ENCODE results near the gene KIRREL3.

KIRREL3 gene

DNA sequence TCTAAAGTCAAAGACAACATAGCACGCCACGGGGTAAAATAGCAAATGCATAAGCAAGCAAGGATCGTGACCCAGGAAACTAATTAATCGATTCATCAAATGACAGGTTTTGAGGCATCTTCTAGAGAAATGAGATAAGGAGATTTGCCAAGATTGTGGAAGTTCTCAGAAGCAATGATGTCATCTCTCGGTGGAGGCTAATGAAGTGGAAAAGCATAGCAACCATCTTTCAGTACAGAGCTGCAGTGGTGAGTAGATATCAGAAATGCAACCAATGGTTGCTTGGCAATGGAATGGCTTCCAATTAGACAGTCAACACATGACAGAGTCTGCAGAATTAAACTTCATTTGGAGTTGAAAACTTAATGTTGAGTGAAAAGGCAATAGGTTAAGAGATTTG, 116.0 kb downstream of the KIRREL3 start:
- Histone ChIP-seq H3K27me3 (ENCODE audit: control insufficient read depth in 1 of 2, insufficient read depth in 2 of 2, low read length in 2 of 2) (no peaks in the 10 kb centered on the region), H3K4me1 (ENCODE audit: control insufficient read depth in 1 of 2, insufficient read depth in 2 of 2, low read length in 2 of 2) (no peaks in the 10 kb centered on the region), H3K9me3 (ENCODE audit: control insufficient read depth in 1 of 2, low read length in 2 of 2) (no peaks in the 10 kb centered on the region), H3K36me3 (ENCODE audit: control insufficient read depth in 1 of 2, insufficient read depth in 2 of 2, low read length in 2 of 2) (no peaks in the 10 kb centered on the region), H3K27ac (ENCODE audit: low read depth, low read length) (no peak overlapping the region), H3K4me3 (ENCODE audit: low read depth in 1 of 2, low read length in 2 of 2) (no peak overlapping the region), H3K9ac (ENCODE audit: low read depth in 1 of 2, low read length in 2 of 2) (no peak overlapping the region)

DNA sequence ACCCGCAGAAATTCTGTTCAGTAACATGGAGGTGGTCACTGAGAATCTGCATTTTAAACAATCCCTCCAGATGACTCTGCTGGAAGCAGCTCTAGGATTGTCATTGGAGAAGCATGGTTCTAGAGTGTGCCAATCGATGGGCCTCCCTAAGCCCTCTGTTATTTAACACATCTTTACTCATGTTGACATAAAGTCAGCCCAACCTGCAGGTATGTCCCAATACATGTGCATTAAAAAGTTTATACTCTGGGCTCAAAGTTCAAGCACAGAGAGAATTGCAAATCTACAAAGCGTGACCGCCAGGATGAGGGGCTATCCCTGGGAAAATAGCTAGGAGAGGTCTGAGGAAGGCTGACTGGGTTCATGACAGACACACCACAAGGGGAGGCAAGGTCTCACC, 116.4 kb downstream of the KIRREL3 start:
- Histone ChIP-seq H3K27ac (ENCODE audit: low read depth, low read length) (no peak overlapping the region), H3K4me3 (ENCODE audit: low read depth in 1 of 2, low read length in 2 of 2) (no peak overlapping the region), H3K9ac (ENCODE audit: low read depth in 1 of 2, low read length in 2 of 2) (no peak overlapping the region), H3K9me3 (ENCODE audit: control insufficient read depth in 1 of 2, low read length in 2 of 2) (no peaks in the 10 kb centered on the region), H3K4me1 (ENCODE audit: control insufficient read depth in 1 of 2, insufficient read depth in 2 of 2, low read length in 2 of 2) (no peaks in the 10 kb centered on the region), H3K36me3 (ENCODE audit: control insufficient read depth in 1 of 2, insufficient read depth in 2 of 2, low read length in 2 of 2) (no peaks in the 10 kb centered on the region), H3K27me3 (ENCODE audit: control insufficient read depth in 1 of 2, insufficient read depth in 2 of 2, low read length in 2 of 2) (no peaks in the 10 kb centered on the region)

DNA sequence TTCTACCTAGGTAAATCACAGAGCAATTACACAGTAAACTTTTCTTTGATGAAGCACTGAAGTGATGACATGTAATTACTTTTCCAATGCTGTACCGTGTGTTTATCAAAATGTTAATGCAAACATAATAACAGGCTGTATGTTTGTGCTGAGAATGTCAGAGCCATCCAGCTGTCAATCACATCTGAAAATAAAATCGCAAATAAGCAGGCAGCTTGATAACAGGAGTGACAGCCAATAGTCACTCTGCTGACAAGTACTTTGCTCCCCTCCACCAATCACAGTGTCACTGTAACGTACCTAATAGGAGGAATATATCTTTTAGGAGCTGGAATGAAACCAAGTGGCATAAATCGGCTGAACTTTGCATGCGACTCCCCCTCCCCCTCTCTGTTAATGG, 119.7 kb downstream of the KIRREL3 start:
- Histone ChIP-seq H3K27ac (ENCODE audit: low read depth, low read length) (no peak overlapping the region), H3K9ac (ENCODE audit: low read depth in 1 of 2, low read length in 2 of 2) (no peak overlapping the region), H3K36me3 (ENCODE audit: control insufficient read depth in 1 of 2, insufficient read depth in 2 of 2, low read length in 2 of 2) (no peaks in the 10 kb centered on the region), H3K4me1 (ENCODE audit: control insufficient read depth in 1 of 2, insufficient read depth in 2 of 2, low read length in 2 of 2) (no peaks in the 10 kb centered on the region), H3K4me3 (ENCODE audit: low read depth in 1 of 2, low read length in 2 of 2) (no peak overlapping the region), H3K9me3 (ENCODE audit: control insufficient read depth in 1 of 2, low read length in 2 of 2) (no peaks in the 10 kb centered on the region), H3K27me3 (ENCODE audit: control insufficient read depth in 1 of 2, insufficient read depth in 2 of 2, low read length in 2 of 2) (peaks cover 0 to 5% of the 10 kb centered on the region in 2 donors)

DNA sequence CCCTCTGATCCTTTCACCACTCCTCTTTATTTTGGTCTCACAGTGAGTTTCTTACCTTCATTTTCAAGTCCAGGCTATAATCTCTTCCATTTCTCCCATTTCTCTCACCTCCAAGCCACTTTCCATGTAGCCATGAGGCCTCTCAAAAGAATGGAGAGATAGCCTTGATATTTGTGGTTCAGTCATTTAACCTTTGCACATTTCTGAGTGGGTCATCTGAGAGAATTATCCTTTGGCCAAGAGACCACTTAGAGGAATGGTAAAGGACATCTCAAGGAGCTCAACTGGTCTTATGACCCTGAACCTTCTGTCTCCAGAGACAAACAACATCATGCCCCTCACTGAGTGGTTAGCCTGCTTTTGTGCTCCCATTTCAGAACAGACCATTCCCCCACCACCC, 121.1 kb downstream of the KIRREL3 start:
- Histone ChIP-seq H3K4me3 (ENCODE audit: low read depth in 1 of 2, low read length in 2 of 2) (no peak overlapping the region), H3K9ac (ENCODE audit: low read depth in 1 of 2, low read length in 2 of 2) (no peak overlapping the region), H3K4me1 (ENCODE audit: control insufficient read depth in 1 of 2, insufficient read depth in 2 of 2, low read length in 2 of 2) (no peaks in the 10 kb centered on the region), H3K27ac (ENCODE audit: low read depth, low read length) (no peak overlapping the region), H3K9me3 (ENCODE audit: control insufficient read depth in 1 of 2, low read length in 2 of 2) (no peaks in the 10 kb centered on the region), H3K27me3 (ENCODE audit: control insufficient read depth in 1 of 2, insufficient read depth in 2 of 2, low read length in 2 of 2) (peaks cover 0 to 5% of the 10 kb centered on the region in 2 donors), H3K36me3 (ENCODE audit: control insufficient read depth in 1 of 2, insufficient read depth in 2 of 2, low read length in 2 of 2) (no peaks in the 10 kb centered on the region)

DNA sequence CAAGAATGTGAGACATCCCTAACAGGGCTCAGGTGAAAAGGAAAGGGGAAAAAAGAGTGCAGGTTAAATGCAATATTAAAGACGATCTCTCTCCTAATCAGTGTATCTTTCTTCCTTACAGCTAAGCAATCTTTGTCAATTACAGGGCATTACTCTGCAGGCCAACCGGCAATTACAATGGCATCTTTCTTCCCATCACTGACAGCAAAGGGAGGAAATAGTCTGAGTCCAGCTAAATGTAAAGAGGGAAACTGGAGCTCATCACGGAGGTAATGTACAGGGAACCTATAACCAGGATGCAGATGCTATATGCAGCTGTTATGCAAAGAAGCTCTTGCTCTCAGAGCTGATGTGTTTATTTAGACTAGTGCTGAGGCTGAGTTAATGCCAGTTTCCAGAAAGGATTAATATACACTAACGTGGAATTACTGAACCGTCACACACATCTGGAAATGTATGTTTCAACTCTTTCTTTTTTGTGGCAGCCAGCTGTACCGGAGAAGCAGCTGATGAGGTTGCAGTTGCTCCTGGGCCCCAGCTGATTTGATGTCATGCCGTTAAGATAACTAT, 121.6 kb downstream of the KIRREL3 start:
- Histone ChIP-seq H3K27ac (ENCODE audit: low read depth, low read length) (no peak overlapping the region), H3K4me1 (ENCODE audit: control insufficient read depth in 1 of 2, insufficient read depth in 2 of 2, low read length in 2 of 2) (no peaks in the 10 kb centered on the region), H3K9ac (ENCODE audit: low read depth in 1 of 2, low read length in 2 of 2) (no peak overlapping the region), H3K27me3 (ENCODE audit: control insufficient read depth in 1 of 2, insufficient read depth in 2 of 2, low read length in 2 of 2) (peaks cover 0 to 5% of the 10 kb centered on the region in 2 donors), H3K4me3 (ENCODE audit: low read depth in 1 of 2, low read length in 2 of 2) (no peak overlapping the region), H3K9me3 (ENCODE audit: control insufficient read depth in 1 of 2, low read length in 2 of 2) (no peaks in the 10 kb centered on the region), H3K36me3 (ENCODE audit: control insufficient read depth in 1 of 2, insufficient read depth in 2 of 2, low read length in 2 of 2) (no peaks in the 10 kb centered on the region)

DNA sequence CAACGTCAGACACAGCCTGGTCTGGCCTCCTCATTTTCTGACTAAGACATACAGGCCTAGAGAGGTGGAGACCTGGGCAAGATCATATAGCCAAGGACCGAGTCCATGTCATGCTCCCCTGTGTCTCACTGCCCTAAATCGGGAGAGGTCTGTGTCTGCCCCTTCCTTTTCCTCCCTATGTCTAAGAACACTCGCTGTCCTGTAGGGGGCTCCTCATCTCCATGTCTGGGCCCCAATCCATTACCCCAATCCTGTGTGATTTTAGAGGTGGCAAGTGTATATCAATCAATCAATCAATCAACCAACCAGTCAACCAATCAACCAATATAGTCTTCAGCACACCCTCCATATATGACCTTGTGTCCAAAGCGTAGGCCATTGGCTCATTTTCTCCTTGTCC, 125.7 kb downstream of the KIRREL3 start:
- Histone ChIP-seq H3K4me1 (ENCODE audit: control insufficient read depth in 1 of 2, insufficient read depth in 2 of 2, low read length in 2 of 2) (no peaks in the 10 kb centered on the region), H3K9me3 (ENCODE audit: control insufficient read depth in 1 of 2, low read length in 2 of 2) (no peaks in the 10 kb centered on the region), H3K27me3 (ENCODE audit: control insufficient read depth in 1 of 2, insufficient read depth in 2 of 2, low read length in 2 of 2) (peaks cover 0 to 5% of the 10 kb centered on the region in 2 donors), H3K4me3 (ENCODE audit: low read depth in 1 of 2, low read length in 2 of 2) (no peak overlapping the region), H3K27ac (ENCODE audit: low read depth, low read length) (no peak overlapping the region), H3K9ac (ENCODE audit: low read depth in 1 of 2, low read length in 2 of 2) (no peak overlapping the region), H3K36me3 (ENCODE audit: control insufficient read depth in 1 of 2, insufficient read depth in 2 of 2, low read length in 2 of 2) (no peaks in the 10 kb centered on the region)

DNA sequence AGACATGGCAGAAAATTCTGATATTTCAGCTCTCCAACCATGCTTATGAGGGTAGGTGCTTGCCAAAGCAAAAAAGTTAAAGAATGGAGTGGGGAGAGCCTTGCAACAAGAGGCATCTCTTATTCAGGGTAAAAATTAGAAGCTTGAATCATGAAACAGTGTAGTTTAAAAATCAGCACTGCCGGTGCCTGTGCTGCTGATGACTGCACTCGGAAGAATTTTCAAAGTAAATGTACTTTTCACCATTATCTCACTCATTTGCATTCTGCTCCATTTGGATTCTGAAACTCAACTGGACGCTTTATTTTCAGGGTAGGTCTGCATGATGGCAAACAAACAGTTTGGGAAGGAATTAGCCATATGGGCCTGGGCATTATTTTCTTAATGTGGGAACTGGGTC, 126.3 kb downstream of the KIRREL3 start:
- H3K4me3 ChIP-seq (ENCODE audit: low read depth in 1 of 2, low read length in 2 of 2) = no peak overlapping the region
- no peaks in the 10 kb centered on the region for H3K9me3 ChIP-seq (ENCODE audit: control insufficient read depth in 1 of 2, low read length in 2 of 2)
- no peaks in the 10 kb centered on the region for H3K4me1 ChIP-seq (ENCODE audit: control insufficient read depth in 1 of 2, insufficient read depth in 2 of 2, low read length in 2 of 2)
- H3K36me3 ChIP-seq (ENCODE audit: control insufficient read depth in 1 of 2, insufficient read depth in 2 of 2, low read length in 2 of 2) = no peaks in the 10 kb centered on the region
- peaks cover 0 to 5% of the 10 kb centered on the region in 2 donors for H3K27me3 ChIP-seq (ENCODE audit: control insufficient read depth in 1 of 2, insufficient read depth in 2 of 2, low read length in 2 of 2)
- H3K27ac ChIP-seq (ENCODE audit: low read depth, low read length) = no peak overlapping the region
- no peak overlapping the region for H3K9ac ChIP-seq (ENCODE audit: low read depth in 1 of 2, low read length in 2 of 2)

DNA sequence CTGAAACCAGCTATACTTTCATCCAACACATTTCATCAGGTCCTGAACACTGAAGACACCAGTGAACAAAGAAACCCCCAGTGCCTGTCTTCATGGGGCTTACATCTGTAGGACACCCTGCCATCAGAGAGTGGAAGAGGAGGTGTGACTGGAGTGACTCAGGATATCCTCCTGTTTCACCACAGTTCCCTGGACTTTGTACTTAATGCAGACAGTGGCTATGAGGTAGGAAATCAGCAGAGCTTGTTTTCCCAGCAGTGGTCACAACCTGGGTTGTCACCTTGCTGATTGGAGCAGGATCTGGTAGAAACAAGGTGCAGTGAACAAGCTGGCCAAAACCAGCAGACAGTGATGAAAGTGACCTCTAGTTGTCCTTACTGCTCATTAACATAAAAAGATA, 128.8 kb downstream of the KIRREL3 start:
- no peak overlapping the region for H3K27ac ChIP-seq (ENCODE audit: low read depth, low read length)
- no peaks in the 10 kb centered on the region for H3K4me1 ChIP-seq (ENCODE audit: control insufficient read depth in 1 of 2, insufficient read depth in 2 of 2, low read length in 2 of 2)
- H3K27me3 ChIP-seq (ENCODE audit: control insufficient read depth in 1 of 2, insufficient read depth in 2 of 2, low read length in 2 of 2) = no peaks in the 10 kb centered on the region
- no peak overlapping the region for H3K4me3 ChIP-seq (ENCODE audit: low read depth in 1 of 2, low read length in 2 of 2)
- no peak overlapping the region for H3K9ac ChIP-seq (ENCODE audit: low read depth in 1 of 2, low read length in 2 of 2)
- no peaks in the 10 kb centered on the region for H3K9me3 ChIP-seq (ENCODE audit: control insufficient read depth in 1 of 2, low read length in 2 of 2)
- no peaks in the 10 kb centered on the region for H3K36me3 ChIP-seq (ENCODE audit: control insufficient read depth in 1 of 2, insufficient read depth in 2 of 2, low read length in 2 of 2)

DNA sequence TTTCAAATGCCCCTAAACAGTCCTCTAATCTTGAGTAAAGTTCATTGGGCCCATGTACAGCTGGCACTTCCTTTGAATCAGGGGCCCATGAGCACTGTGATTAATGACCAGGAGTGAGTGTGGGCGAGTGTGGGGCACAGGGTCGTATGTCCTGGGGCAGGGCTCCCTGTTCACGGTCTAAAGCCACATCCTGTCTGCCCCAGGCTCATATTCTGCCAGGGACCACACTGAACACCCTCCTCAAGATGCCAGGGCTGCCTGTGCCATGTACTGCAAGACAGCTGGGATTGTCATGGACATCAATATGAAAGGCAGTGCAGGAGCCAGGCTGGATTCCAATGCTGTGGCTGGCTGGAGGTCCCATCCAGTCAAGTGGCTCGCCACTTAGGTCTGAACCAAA, 130.5 kb downstream of the KIRREL3 start:
- Histone ChIP-seq H3K4me1 (ENCODE audit: control insufficient read depth in 1 of 2, insufficient read depth in 2 of 2, low read length in 2 of 2) (no peaks in the 10 kb centered on the region), H3K9ac (ENCODE audit: low read depth in 1 of 2, low read length in 2 of 2) (no peak overlapping the region), H3K27me3 (ENCODE audit: control insufficient read depth in 1 of 2, insufficient read depth in 2 of 2, low read length in 2 of 2) (no peaks in the 10 kb centered on the region), H3K9me3 (ENCODE audit: control insufficient read depth in 1 of 2, low read length in 2 of 2) (no peaks in the 10 kb centered on the region), H3K4me3 (ENCODE audit: low read depth in 1 of 2, low read length in 2 of 2) (no peak overlapping the region), H3K36me3 (ENCODE audit: control insufficient read depth in 1 of 2, insufficient read depth in 2 of 2, low read length in 2 of 2) (no peaks in the 10 kb centered on the region), H3K27ac (ENCODE audit: low read depth, low read length) (no peak overlapping the region)

DNA sequence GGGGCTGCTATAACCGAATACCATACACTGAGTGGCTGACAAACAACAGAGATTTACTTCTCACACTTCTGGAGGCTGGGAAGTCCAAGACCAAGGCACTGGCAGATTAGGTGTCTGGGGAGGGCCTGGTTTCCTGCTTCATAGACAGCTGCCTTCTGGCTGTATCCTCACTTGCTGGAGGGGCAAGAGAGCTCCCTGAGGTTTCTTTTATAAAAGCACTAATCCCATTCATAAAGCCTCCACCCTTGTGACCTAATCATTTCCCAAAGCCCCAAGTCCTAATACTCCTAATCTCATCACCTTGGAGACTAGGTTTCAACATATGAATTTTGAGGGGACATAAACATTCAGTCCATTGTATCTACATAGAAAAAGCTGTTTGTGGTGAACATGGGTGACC, 131.8 kb downstream of the KIRREL3 start:
- no peak overlapping the region for H3K4me3 ChIP-seq (ENCODE audit: low read depth in 1 of 2, low read length in 2 of 2)
- H3K9me3 ChIP-seq (ENCODE audit: control insufficient read depth in 1 of 2, low read length in 2 of 2) = no peaks in the 10 kb centered on the region
- H3K4me1 ChIP-seq (ENCODE audit: control insufficient read depth in 1 of 2, insufficient read depth in 2 of 2, low read length in 2 of 2) = no peaks in the 10 kb centered on the region
- H3K27me3 ChIP-seq (ENCODE audit: control insufficient read depth in 1 of 2, insufficient read depth in 2 of 2, low read length in 2 of 2) = no peaks in the 10 kb centered on the region
- H3K36me3 ChIP-seq (ENCODE audit: control insufficient read depth in 1 of 2, insufficient read depth in 2 of 2, low read length in 2 of 2) = no peaks in the 10 kb centered on the region
- no peak overlapping the region for H3K9ac ChIP-seq (ENCODE audit: low read depth in 1 of 2, low read length in 2 of 2)
- no peak overlapping the region for H3K27ac ChIP-seq (ENCODE audit: low read depth, low read length)

DNA sequence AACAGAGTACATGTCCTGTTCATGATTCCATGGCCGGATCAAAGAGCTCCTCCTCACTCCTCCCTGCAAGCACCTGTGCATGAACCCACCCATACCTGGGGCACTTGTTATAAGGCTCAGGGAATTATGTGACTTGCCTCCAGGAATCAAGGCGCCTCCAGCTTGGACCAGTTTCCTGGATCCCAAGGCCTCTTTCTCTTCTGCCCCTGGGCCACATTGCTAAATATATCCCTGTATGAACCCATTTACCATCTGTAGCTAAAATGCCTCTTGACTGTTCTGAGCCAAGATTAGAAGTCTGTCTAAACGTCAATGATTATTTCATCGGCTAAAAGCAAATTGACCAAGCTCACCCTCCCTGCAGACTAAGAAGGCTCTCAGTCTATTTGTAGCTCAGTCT, 135.6 kb downstream of the KIRREL3 start:
- no peak overlapping the region for H3K4me3 ChIP-seq (ENCODE audit: low read depth in 1 of 2, low read length in 2 of 2)

More for the DNA sequence above, 135.6 kb downstream of the KIRREL3 start:
- no peaks in the 10 kb centered on the region for H3K4me1 ChIP-seq (ENCODE audit: control insufficient read depth in 1 of 2, insufficient read depth in 2 of 2, low read length in 2 of 2)
- H3K27ac ChIP-seq (ENCODE audit: low read depth, low read length) = no peak overlapping the region
- no peaks in the 10 kb centered on the region for H3K27me3 ChIP-seq (ENCODE audit: control insufficient read depth in 1 of 2, insufficient read depth in 2 of 2, low read length in 2 of 2)
- H3K36me3 ChIP-seq (ENCODE audit: control insufficient read depth in 1 of 2, insufficient read depth in 2 of 2, low read length in 2 of 2) = no peaks in the 10 kb centered on the region
- H3K9ac ChIP-seq (ENCODE audit: low read depth in 1 of 2, low read length in 2 of 2) = no peak overlapping the region
- H3K9me3 ChIP-seq (ENCODE audit: control insufficient read depth in 1 of 2, low read length in 2 of 2) = no peaks in the 10 kb centered on the region
